H9 (cell line): ENCODE measurements around the gene MDH1. TPM values are rescaled to one million over a fixed set of nuclear protein-coding genes. Genes with fewer than 3 reads are reported as not detected.

Experiments
- DNase-seq: peaks from one replicate; pipeline ENCODE4 v3.0.0-alpha.2; 2017
- H2AFZ ChIP-seq: one replicate; pipeline ENCODE4 v1.6.1; 2013; ENCODE audit warnings: mild to moderate bottlenecking, low read length, control low read depth, moderate library complexity
- H2AK5ac ChIP-seq: 2 replicates; pipeline ENCODE4 v1.6.1; 2013; ENCODE audit warnings: low read length, control low read depth, mixed read lengths; ENCODE audit not compliant: insufficient read length
- H2BK120ac ChIP-seq: one replicate; pipeline ENCODE4 v1.6.1; 2013; ENCODE audit warnings: low read depth, mild to moderate bottlenecking, low read length, control low read depth, inconsistent platforms; ENCODE audit not compliant: poor library complexity, severe bottlenecking
- H2BK12ac ChIP-seq: 2 replicates; pipeline ENCODE4 v1.6.1; 2013; ENCODE audit warnings: low read length, control low read depth, mixed read lengths, low read depth; ENCODE audit not compliant: insufficient read length
- H2BK15ac ChIP-seq: 2 replicates; pipeline ENCODE4 v1.6.1; 2013; ENCODE audit warnings: low read depth, low read length, control low read depth
- H2BK20ac ChIP-seq: one replicate; pipeline ENCODE4 v1.6.1; 2013; ENCODE audit warnings: low read depth, mild to moderate bottlenecking, low read length, control low read depth, inconsistent platforms; ENCODE audit not compliant: poor library complexity, severe bottlenecking
- H2BK5ac ChIP-seq: 2 replicates; pipeline ENCODE4 v1.6.1; 2013; ENCODE audit warnings: low read length, control low read depth, mixed read lengths; ENCODE audit not compliant: insufficient read length
- H3K14ac ChIP-seq: 2 replicates; pipeline ENCODE4 v1.6.1; 2013; ENCODE audit warnings: low read length, control low read depth; ENCODE audit not compliant: insufficient read depth
- H3K18ac ChIP-seq: 2 replicates; pipeline ENCODE4 v1.6.1; 2013; ENCODE audit warnings: low read depth, mild to moderate bottlenecking, mixed read lengths, low read length, control low read depth; ENCODE audit not compliant: insufficient read length
- H3K23ac ChIP-seq: 2 replicates; pipeline ENCODE4 v1.6.1; 2013; ENCODE audit warnings: low read length, control low read depth, mixed read lengths, low read depth; ENCODE audit not compliant: insufficient read length
- H3K23me2 ChIP-seq: 2 replicates; pipeline ENCODE4 v1.6.1; 2013; ENCODE audit warnings: low read depth, mild to moderate bottlenecking, mixed read lengths, low read length, control low read depth; ENCODE audit not compliant: insufficient read length, poor library complexity, severe bottlenecking
- H3K27ac ChIP-seq: 2 replicates; pipeline ENCODE4 v1.5.1; 2013; ENCODE audit warnings: low read length, control low read depth, mixed read lengths, low read depth; ENCODE audit not compliant: insufficient read length
- H3K27me3 ChIP-seq: 2 replicates; pipeline ENCODE4 v1.6.1; 2013; ENCODE audit warnings: low read length, control low read depth, inconsistent platforms; ENCODE audit not compliant: insufficient read depth
- H3K4ac ChIP-seq: 2 replicates; pipeline ENCODE4 v1.6.1; 2013; ENCODE audit warnings: low read depth, mild to moderate bottlenecking, control low read depth, inconsistent platforms, low read length, moderate library complexity
- H3K4me1 ChIP-seq: 2 replicates; pipeline ENCODE4 v1.6.1; 2013; ENCODE audit warnings: low read length, control low read depth, inconsistent platforms; ENCODE audit not compliant: insufficient read depth
- H3K4me2 ChIP-seq: 2 replicates; pipeline ENCODE4 v1.6.1; 2013; ENCODE audit warnings: low read length, control low read depth, mixed read lengths; ENCODE audit not compliant: insufficient read length, insufficient read depth
- H3K56ac ChIP-seq: 2 replicates; pipeline ENCODE4 v1.6.1; 2013; ENCODE audit warnings: low read depth, mild to moderate bottlenecking, mixed read lengths, low read length, control low read depth; ENCODE audit not compliant: insufficient read length
- H3K79me1 ChIP-seq: 2 replicates; pipeline ENCODE4 v1.6.1; 2013; ENCODE audit warnings: low read depth, mild to moderate bottlenecking, moderate library complexity, low read length, control low read depth, inconsistent platforms; ENCODE audit not compliant: insufficient read depth, poor library complexity, severe bottlenecking
- H3K79me2 ChIP-seq: 2 replicates; pipeline ENCODE4 v1.6.1; 2013; ENCODE audit warnings: low read length, control low read depth, inconsistent platforms; ENCODE audit not compliant: insufficient read depth
- H3K9ac ChIP-seq: 2 replicates; pipeline ENCODE4 v1.6.1; 2013; ENCODE audit warnings: low read length, control low read depth, mixed read lengths; ENCODE audit not compliant: insufficient read length; ENCODE audit errors: extremely low read depth
- H3K9me3 ChIP-seq: one replicate; pipeline ENCODE4 v1.6.1; 2013; ENCODE audit warnings: low read depth, low read length, inconsistent platforms; ENCODE audit not compliant: control insufficient read depth
- H3T11ph ChIP-seq: one replicate; pipeline ENCODE4 v1.6.1; 2013; ENCODE audit warnings: mild to moderate bottlenecking, low read length, control low read depth, inconsistent platforms
- H4K20me1 ChIP-seq: one replicate; pipeline ENCODE4 v1.6.1; 2013; ENCODE audit not compliant: control insufficient read depth, insufficient read length, insufficient read depth
- H4K5ac ChIP-seq: 2 replicates; pipeline ENCODE4 v1.6.1; 2013; ENCODE audit warnings: low read depth, mild to moderate bottlenecking, mixed read lengths, low read length, control low read depth; ENCODE audit not compliant: insufficient read length
- H4K8ac ChIP-seq: replicated peaks from 2 replicates; pipeline ENCODE4 v1.6.1; 2013; ENCODE audit warnings: low read length, control low read depth, mixed read lengths, low read depth; ENCODE audit not compliant: insufficient read length
- H4K91ac ChIP-seq: 2 replicates; pipeline ENCODE4 v1.6.1; 2013; ENCODE audit warnings: low read depth, mild to moderate bottlenecking, moderate library complexity, mixed read lengths, low read length, control low read depth; ENCODE audit not compliant: insufficient read length
- H3K27ac Mint-ChIP-seq, 3 experiments: 2 replicates in 2 of 3; 3 replicates in 1 of 3; pipeline ENCODE4 v1.8.0; 2020 to 2021; ENCODE audit warnings: mixed read lengths in 3 of 3, mild to moderate bottlenecking in 1 of 3, moderate library complexity in 1 of 3
- H3K27me3 Mint-ChIP-seq: 2 replicates; pipeline ENCODE4 v1.8.0; 2021; ENCODE audit warnings: low read depth, mild to moderate bottlenecking, moderate library complexity, mixed read lengths
- H3K36me3 Mint-ChIP-seq, 3 experiments: 2 replicates in 2 of 3; 3 replicates in 1 of 3; pipeline ENCODE4 v1.8.0; 2020 to 2021; ENCODE audit warnings: low read depth in 3 of 3, mixed read lengths in 3 of 3; ENCODE audit not compliant: insufficient read depth in 1 of 3
- H3K4me1 Mint-ChIP-seq, 2 experiments: 2 replicates each; pipeline ENCODE4 v1.8.0; 2020; ENCODE audit warnings: mixed read lengths in 2 of 2
- H3K4me3 Mint-ChIP-seq, 2 experiments: 2 replicates in 1 of 2; 3 replicates in 1 of 2; pipeline ENCODE4 v1.8.0; 2020 to 2021; ENCODE audit warnings: mild to moderate bottlenecking in 2 of 2, mixed read lengths in 2 of 2, moderate library complexity in 1 of 2
- H3K9me3 Mint-ChIP-seq, 2 experiments: 2 replicates in 1 of 2; 3 replicates in 1 of 2; pipeline ENCODE4 v1.8.0; 2020; ENCODE audit warnings: mild to moderate bottlenecking in 2 of 2, mixed read lengths in 2 of 2, moderate library complexity in 1 of 2
- WGBS: extraction: QIAGEN DNeasy Blood & Tissue Kit; methylation state at CpG from one replicate; pipeline ENCODE4 v1.1.7; 2013; ENCODE audit warnings: missing lambda C conversion rate, low lambda C conversion rate, mixed read lengths; ENCODE audit not compliant: insufficient read length; ENCODE audit errors: extremely low coverage; 5-methylcytosine and 5-hydroxymethylcytosine counted together
- total RNA-seq: library from RNA; stranded (reverse); gene quantifications from 2 replicates; pipeline ENCODE4 v1.2.1, GENCODE V29; 2021
- TF ChIP-seq, protein P1 (sequence below): fragments of 200-600 bp; sonication (generic); conservative IDR thresholded peaks from 3 replicates; pipeline ENCODE4 v1.8.0; 2021; ENCODE audit warnings: antibody characterized with exemption, mild to moderate bottlenecking

The MDH1 gene
- total RNA-seq, 1 experiment from 2014 or later = 324 TPM

DNA sequence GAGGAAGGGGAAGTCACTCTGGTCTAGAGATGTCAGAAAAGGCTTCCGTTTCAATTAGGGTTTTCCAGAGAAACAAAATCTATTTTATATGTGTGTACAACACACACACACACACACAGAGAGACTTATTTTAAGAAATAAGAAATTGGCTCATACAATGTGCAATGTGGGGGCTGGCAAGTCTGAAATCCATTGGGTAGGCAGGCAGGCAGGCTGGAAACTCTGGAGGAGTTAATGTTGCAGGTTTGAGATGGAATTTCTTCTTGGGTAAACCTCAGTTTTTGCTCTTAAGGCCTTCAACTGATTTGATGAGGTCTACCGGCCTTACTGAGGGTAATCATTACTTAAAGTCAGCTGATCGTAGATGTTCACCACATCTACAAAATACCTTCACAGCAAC is 62.6 kb downstream of the MDH1 start:
- peaks cover 12 to 16% of the 10 kb centered on the region in 2 experiments for H3K9me3 Mint-ChIP-seq

More for the DNA sequence above, 62.6 kb downstream of the MDH1 start:
- Histone ChIP-seq H2BK120ac (no peak overlapping the region), H3K18ac (no peak overlapping the region), H2BK20ac (no peak overlapping the region), H3K79me2 (no peaks in the 10 kb centered on the region), H3K9me3 (no peaks in the 10 kb centered on the region), H3K4ac (no peak overlapping the region), H4K8ac (no peak overlapping the region), H3K14ac (no peak overlapping the region), H3T11ph (no peak overlapping the region), H3K27ac (no peak overlapping the region), H2AFZ (no peak overlapping the region), H4K91ac (no peak overlapping the region), H3K4me2 (no peak overlapping the region), H2AK5ac (no peak overlapping the region), H3K79me1 (no peaks in the 10 kb centered on the region), H2BK15ac (no peak overlapping the region), H2BK5ac (no peak overlapping the region), H3K56ac (no peak overlapping the region), H3K23me2 (no peaks in the 10 kb centered on the region), H2BK12ac (no peak overlapping the region), H3K9ac (no peak overlapping the region), H3K27me3 (no peaks in the 10 kb centered on the region), H3K4me1 (no peaks in the 10 kb centered on the region), H4K5ac (no peak overlapping the region), H3K23ac (no peak overlapping the region), H4K20me1 (no peaks in the 10 kb centered on the region)
- Mint-ChIP-seq H3K4me1 (peaks cover 6% of the 10 kb centered on the region in 2 experiments; a peak in 3 of 4 replicates), H3K27me3 (no peaks in the 10 kb centered on the region), H3K36me3 (peaks cover 0 to 25% (median 11%) of the 10 kb centered on the region in 3 experiments; a peak in 5 of 7 replicates), H3K27ac (no peak overlapping the region), H3K4me3 (no peak overlapping the region)
- no peak for DNase-seq
- TF ChIP-seq, protein P1, sequence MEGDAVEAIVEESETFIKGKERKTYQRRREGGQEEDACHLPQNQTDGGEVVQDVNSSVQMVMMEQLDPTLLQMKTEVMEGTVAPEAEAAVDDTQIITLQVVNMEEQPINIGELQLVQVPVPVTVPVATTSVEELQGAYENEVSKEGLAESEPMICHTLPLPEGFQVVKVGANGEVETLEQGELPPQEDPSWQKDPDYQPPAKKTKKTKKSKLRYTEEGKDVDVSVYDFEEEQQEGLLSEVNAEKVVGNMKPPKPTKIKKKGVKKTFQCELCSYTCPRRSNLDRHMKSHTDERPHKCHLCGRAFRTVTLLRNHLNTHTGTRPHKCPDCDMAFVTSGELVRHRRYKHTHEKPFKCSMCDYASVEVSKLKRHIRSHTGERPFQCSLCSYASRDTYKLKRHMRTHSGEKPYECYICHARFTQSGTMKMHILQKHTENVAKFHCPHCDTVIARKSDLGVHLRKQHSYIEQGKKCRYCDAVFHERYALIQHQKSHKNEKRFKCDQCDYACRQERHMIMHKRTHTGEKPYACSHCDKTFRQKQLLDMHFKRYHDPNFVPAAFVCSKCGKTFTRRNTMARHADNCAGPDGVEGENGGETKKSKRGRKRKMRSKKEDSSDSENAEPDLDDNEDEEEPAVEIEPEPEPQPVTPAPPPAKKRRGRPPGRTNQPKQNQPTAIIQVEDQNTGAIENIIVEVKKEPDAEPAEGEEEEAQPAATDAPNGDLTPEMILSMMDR = no peak
- WGBS = no CpG with 5 or more reads among the region's 3 CpGs
